ENCODE results near the gene LRRC27.

The LRRC27 gene

DNA sequence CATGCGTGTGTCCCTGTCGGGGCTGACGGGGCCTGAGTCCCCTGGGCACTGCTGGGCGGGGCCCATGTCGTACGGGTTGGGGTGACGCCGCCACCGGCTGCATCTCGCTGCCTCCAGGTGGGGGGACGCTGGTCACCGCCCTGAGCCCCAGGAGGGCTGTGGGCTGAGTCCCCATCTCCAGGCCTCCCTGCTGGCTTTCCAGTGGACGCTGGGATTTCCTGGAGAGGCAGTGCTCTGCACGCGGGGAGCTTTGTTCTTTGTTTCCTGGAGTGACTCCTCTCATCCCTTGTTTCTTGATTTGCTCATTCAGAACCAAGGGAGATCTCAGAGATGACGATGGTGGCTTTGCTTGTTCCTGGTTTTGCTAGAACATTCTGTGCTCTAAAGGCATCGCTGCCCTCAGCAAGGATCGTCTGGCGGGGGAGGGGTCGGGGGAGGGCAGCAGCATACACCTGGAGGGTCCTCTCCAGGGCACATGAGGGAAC lies 86.0 kb downstream of the LRRC27 start:
- Histone ChIP-seq H3K36me3 (ENCODE audit: control insufficient read depth in 4 of 4, insufficient read depth in 4 of 4, low read length in 3 of 4) (peaks cover 0 to 48% (median 15%) of the 10 kb centered on the region in 4 experiments), H3K9me3 (ENCODE audit: control extremely low read depth in 1 of 5, control insufficient read depth in 4 of 5, insufficient read depth in 2 of 5, low read depth in 1 of 5, low read length in 4 of 5) (no peaks in the 10 kb centered on the region), H3K27ac (ENCODE audit: insufficient read depth in 1 of 2, low read depth in 1 of 2, low read length in 2 of 2, poor library complexity in 1 of 2, severe bottlenecking in 2 of 2) (no peak overlapping the region), H3K27me3 (replicated peaks in 2 of 5; ENCODE audit: control insufficient read depth in 4 of 5, insufficient read depth in 5 of 5, low read length in 4 of 5) (no peaks in the 10 kb centered on the region), H3K4me1 (ENCODE audit: control extremely low read depth in 1 of 4, control insufficient read depth in 4 of 4, insufficient read depth in 4 of 4, low read length in 3 of 4) (peaks cover 4 to 66% (median 60%) of the 10 kb centered on the region in 4 experiments), H3K4me3 (ENCODE audit: control insufficient read depth in 1 of 7, extremely low read depth in 1 of 7, insufficient read depth in 4 of 7, low read depth in 2 of 7, low read length in 6 of 7) (no peak overlapping the region)
- POLR2A ChIA-PET = no interaction called here
- no peak for DNase-seq
- 87% methylated on average over 18 of the region's 20 CpGs for WGBS (ENCODE audit: insufficient coverage)
- CTCF ChIA-PET = interaction anchor here (8.2 kb wide), 1 partner anchor 8 kb away, joined by 86 read pairs; no protein-coding TSS in a partner anchor

DNA sequence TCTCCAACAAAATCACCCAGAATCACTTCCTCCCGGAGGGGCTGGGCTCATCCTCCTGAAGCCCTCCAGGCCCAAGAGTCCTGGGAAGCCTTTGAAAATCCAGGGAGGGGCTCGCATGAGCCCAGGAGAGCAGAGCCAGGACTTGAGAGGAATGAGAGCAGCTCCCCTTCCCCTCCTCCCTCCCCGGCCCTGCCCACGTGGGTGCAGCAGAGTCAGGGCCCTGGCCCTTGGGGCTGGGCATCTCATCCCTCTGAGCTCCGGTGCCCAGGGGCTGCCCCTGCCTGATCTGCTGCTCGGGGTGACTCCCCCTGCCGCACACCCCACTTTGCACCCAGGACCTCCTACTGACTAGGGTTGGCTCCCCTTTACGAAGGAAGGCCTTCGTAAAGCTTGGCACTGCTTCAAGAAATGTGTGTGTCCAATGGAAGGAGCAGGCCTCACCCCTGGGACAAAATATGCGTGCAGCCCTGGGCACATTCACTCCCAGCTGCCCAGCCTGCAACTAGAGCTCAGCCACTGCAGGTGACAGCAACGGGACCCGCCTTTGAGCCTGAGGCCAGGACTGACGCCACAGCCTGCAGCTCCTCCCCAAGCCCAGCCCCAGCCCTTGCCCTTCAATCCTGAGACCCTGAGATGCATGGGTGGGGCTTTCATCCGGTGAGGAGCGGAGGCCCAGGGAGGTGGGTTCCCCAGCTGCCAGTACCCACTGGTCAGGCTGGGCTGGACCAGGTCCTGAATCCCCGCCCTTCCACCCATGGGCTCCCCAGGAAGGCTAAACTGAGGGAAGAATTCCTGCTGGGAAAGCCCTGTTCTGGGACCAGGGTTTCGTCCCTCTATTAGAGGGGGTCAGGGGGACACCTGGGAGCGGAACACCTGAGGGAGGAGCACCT lies 86.8 kb downstream of the LRRC27 start:
- Histone ChIP-seq H3K27ac (ENCODE audit: insufficient read depth in 1 of 2, low read depth in 1 of 2, low read length in 2 of 2, poor library complexity in 1 of 2, severe bottlenecking in 2 of 2) (peak overlapping the region in 1 of 2 experiments; percentile 7), H3K27me3 (replicated peaks in 2 of 5; ENCODE audit: control insufficient read depth in 4 of 5, insufficient read depth in 5 of 5, low read length in 4 of 5) (no peaks in the 10 kb centered on the region), H3K36me3 (ENCODE audit: control insufficient read depth in 4 of 4, insufficient read depth in 4 of 4, low read length in 3 of 4) (peaks cover 0 to 43% (median 15%) of the 10 kb centered on the region in 4 experiments), H3K4me3 (ENCODE audit: control insufficient read depth in 1 of 7, extremely low read depth in 1 of 7, insufficient read depth in 4 of 7, low read depth in 2 of 7, low read length in 6 of 7) (no peak overlapping the region), H3K9me3 (ENCODE audit: control extremely low read depth in 1 of 5, control insufficient read depth in 4 of 5, insufficient read depth in 2 of 5, low read depth in 1 of 5, low read length in 4 of 5) (no peaks in the 10 kb centered on the region), H3K4me1 (ENCODE audit: control extremely low read depth in 1 of 4, control insufficient read depth in 4 of 4, insufficient read depth in 4 of 4, low read length in 3 of 4) (peaks cover 4 to 67% (median 65%) of the 10 kb centered on the region in 4 experiments)
- peak in 2 of 3 donors; percentile 26 to 46 for DNase-seq
- 41% methylated on average over 12 of the region's 18 CpGs for WGBS (ENCODE audit: insufficient coverage)
- POLR2A ChIA-PET = no interaction called here
- CTCF ChIA-PET = interaction anchor here (2.3 to 8.2 kb wide), 2 partner anchors 9 to 26 kb away, joined by 7 to 86 read pairs; no protein-coding TSS in a partner anchor

DNA sequence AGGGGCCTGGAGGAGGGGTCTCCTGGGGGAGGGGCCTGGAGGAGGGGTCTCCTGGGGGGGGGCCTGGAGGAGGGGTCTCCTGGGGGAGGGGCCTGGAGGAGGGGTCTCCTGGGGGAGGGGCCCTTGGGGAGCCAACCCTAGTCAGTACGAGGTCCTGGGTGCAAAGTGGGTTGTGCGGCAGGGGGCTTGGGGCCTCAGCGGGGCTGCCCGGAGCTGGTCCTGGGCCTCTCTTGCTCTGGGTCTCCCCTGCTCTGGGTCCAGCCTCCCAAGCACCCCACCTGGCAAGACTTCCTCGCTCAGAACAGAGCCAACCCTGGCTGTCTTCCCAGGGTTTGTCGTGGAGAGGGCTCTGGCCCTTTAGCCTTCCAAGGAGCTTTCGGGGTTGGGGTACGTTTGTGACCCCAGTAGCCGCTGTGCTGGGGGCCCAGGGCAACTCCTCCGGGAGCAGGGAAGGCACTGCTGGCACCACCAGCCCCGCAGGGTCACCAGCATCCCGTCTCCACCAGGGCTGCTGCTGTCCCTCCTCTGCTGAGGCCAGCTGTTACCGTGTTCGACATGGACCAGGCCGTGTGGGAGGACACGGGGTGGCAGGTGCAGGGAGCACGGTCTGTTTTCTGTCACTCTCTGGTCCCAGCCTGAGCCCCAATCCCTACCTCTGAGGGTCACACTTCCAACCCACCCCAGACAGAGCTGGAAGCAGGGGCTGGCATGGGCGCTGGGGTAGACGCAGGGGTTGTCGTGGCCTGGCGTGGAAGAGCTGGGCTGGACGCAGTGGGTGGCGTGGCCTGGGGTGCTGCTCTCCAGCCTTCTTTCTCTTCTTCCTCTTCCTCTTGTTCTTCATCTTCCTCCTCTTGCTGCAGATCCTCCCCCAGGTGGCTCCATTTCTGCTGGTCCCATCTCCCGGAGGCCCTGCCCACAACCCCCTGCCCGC lies 87.8 kb downstream of the LRRC27 start:
- Histone ChIP-seq H3K27ac (ENCODE audit: insufficient read depth in 1 of 2, low read depth in 1 of 2, low read length in 2 of 2, poor library complexity in 1 of 2, severe bottlenecking in 2 of 2) (peak overlapping the region; percentile 3 to 79), H3K27me3 (replicated peaks in 2 of 5; ENCODE audit: control insufficient read depth in 4 of 5, insufficient read depth in 5 of 5, low read length in 4 of 5) (no peaks in the 10 kb centered on the region), H3K4me3 (ENCODE audit: control insufficient read depth in 1 of 7, extremely low read depth in 1 of 7, insufficient read depth in 4 of 7, low read depth in 2 of 7, low read length in 6 of 7) (peak overlapping the region in 4 of 7 experiments; percentile 15 to 20 (median 20)), H3K4me1 (ENCODE audit: control extremely low read depth in 1 of 4, control insufficient read depth in 4 of 4, insufficient read depth in 4 of 4, low read length in 3 of 4) (peaks cover 4 to 76% (median 68%) of the 10 kb centered on the region in 4 experiments), H3K36me3 (ENCODE audit: control insufficient read depth in 4 of 4, insufficient read depth in 4 of 4, low read length in 3 of 4) (peaks cover 0 to 33% (median 12%) of the 10 kb centered on the region in 4 experiments), H3K9me3 (ENCODE audit: control extremely low read depth in 1 of 5, control insufficient read depth in 4 of 5, insufficient read depth in 2 of 5, low read depth in 1 of 5, low read length in 4 of 5) (no peaks in the 10 kb centered on the region)
- POLR2A ChIA-PET = interaction anchor here (1.6 kb wide), 1 partner anchor 12 kb away, joined by 6 read pairs; no protein-coding TSS in a partner anchor
- CTCF ChIA-PET = interaction anchor here (0.7 to 8.2 kb wide), 6 partner anchors 10 to 25 kb away, joined by 4 to 86 read pairs (median 20); no protein-coding TSS in a partner anchor
- WGBS (ENCODE audit: insufficient coverage) = 88% methylated on average over 21 of the region's 25 CpGs
- DNase-seq = peak in 1 of 3 donors; percentile 28

DNA sequence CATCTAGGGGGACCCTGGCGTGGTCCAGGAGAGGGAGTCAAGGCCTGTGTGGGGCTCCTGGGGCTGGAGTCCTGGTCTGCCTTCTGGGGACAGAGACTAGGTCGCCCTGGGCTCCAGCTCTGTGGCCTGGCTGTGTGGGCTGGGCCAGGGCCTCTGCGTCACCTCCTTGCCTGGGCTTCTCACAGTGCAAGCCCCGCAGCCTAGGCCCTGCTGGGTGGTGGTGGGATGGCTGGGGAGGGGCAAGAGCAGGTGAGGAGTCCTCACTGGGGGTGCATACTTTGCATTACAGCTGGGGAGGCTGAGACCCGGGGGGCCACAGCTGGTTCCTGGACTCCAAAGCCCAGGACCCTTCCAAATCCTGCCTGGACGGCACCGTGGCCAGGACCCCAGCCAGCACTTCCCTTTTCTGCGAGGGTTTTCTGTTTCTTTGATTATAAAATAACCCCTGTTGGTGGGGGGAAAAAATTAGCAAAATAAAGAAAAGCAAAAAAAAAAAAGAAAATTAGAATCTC lies 88.5 kb downstream of the LRRC27 start:
- Histone ChIP-seq H3K27me3 (replicated peaks in 2 of 5; ENCODE audit: control insufficient read depth in 4 of 5, insufficient read depth in 5 of 5, low read length in 4 of 5) (no peaks in the 10 kb centered on the region), H3K36me3 (ENCODE audit: control insufficient read depth in 4 of 4, insufficient read depth in 4 of 4, low read length in 3 of 4) (peaks cover 0 to 26% (median 9%) of the 10 kb centered on the region in 4 experiments), H3K9me3 (ENCODE audit: control extremely low read depth in 1 of 5, control insufficient read depth in 4 of 5, insufficient read depth in 2 of 5, low read depth in 1 of 5, low read length in 4 of 5) (no peaks in the 10 kb centered on the region), H3K27ac (ENCODE audit: insufficient read depth in 1 of 2, low read depth in 1 of 2, low read length in 2 of 2, poor library complexity in 1 of 2, severe bottlenecking in 2 of 2) (peak overlapping the region in 1 of 2 experiments; percentile 79), H3K4me3 (ENCODE audit: control insufficient read depth in 1 of 7, extremely low read depth in 1 of 7, insufficient read depth in 4 of 7, low read depth in 2 of 7, low read length in 6 of 7) (peak overlapping the region in 4 of 7 experiments; percentile 15 to 45 (median 20)), H3K4me1 (ENCODE audit: control extremely low read depth in 1 of 4, control insufficient read depth in 4 of 4, insufficient read depth in 4 of 4, low read length in 3 of 4) (peaks cover 4 to 76% (median 68%) of the 10 kb centered on the region in 4 experiments)
- WGBS (ENCODE audit: insufficient coverage) = 44% methylated on average over 4 of the region's 8 CpGs
- CTCF ChIA-PET = interaction anchor here (1.9 to 8.2 kb wide), 5 partner anchors 11 to 24 kb away, joined by 5 to 86 read pairs (median 33); no protein-coding TSS in a partner anchor
- DNase-seq = peak in 2 of 3 donors; percentile 67 to 72
- POLR2A ChIA-PET = interaction anchor here (0.6 to 2.6 kb wide), 5 partner anchors 8 to 23 kb away, joined by 3 to 15 read pairs (median 6); partner anchors contain the start of gene PWWP2B

DNA sequence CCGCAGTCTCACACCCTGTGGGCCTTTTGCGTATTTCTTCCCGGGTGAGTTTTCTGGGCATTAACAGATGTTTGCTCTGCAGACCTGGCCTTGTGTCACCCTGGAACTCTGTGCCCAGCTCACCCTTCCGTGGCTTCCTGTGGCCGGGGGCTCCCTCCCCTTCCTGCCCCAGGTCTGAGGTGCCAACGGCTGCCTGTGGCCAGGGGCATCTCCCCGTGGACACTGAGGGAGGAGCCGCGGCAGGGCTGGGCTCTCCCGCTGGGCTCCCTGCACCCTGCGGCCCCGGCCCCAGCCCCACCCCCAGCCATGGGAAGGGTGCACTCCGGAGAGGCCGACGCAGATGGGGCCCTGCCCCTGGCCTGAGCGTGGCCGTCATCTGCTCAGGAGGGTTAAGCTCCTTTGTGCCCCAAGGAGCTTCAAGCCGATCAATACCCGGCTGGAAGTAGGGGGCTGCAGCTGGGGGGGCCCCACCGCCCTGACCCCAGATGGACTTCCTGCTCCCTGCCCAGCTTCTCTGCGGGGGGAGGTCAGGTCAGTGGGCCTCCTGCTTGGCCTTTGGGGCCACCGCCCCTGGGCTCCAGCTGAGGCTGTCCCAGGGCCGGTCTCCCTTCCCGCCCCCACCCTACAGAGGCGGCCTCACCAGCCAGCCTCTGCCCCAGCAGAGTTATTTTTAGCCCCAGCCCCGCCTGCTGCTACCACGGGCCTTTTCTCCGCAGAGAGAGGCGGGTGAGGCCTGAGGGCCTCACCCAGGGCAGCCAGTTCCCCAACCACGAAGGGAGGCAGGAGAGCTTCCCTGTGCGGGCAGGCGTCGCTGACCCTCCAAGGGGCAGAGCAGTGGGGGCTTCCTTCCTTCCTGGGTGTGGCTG lies 89.2 kb downstream of the LRRC27 start:
- ChIA-PET CTCF (interaction anchor here (0.8 to 8.2 kb wide), 9 partner anchors 11 to 121 kb away, joined by 3 to 86 read pairs (median 8); no protein-coding TSS in a partner anchor), POLR2A (interaction anchor here (0.6 to 2.6 kb wide), 7 partner anchors 9 to 32 kb away, joined by 3 to 15 read pairs (median 6); partner anchors contain the start of gene PWWP2B)
- Histone ChIP-seq H3K27me3 (replicated peaks in 2 of 5; ENCODE audit: control insufficient read depth in 4 of 5, insufficient read depth in 5 of 5, low read length in 4 of 5) (no peaks in the 10 kb centered on the region), H3K4me1 (ENCODE audit: control extremely low read depth in 1 of 4, control insufficient read depth in 4 of 4, insufficient read depth in 4 of 4, low read length in 3 of 4) (peaks cover 4 to 76% (median 68%) of the 10 kb centered on the region in 4 experiments), H3K9me3 (ENCODE audit: control extremely low read depth in 1 of 5, control insufficient read depth in 4 of 5, insufficient read depth in 2 of 5, low read depth in 1 of 5, low read length in 4 of 5) (no peaks in the 10 kb centered on the region), H3K27ac (ENCODE audit: insufficient read depth in 1 of 2, low read depth in 1 of 2, low read length in 2 of 2, poor library complexity in 1 of 2, severe bottlenecking in 2 of 2) (peak overlapping the region; percentile 33 to 79), H3K4me3 (ENCODE audit: control insufficient read depth in 1 of 7, extremely low read depth in 1 of 7, insufficient read depth in 4 of 7, low read depth in 2 of 7, low read length in 6 of 7) (peak overlapping the region in 4 of 7 experiments; percentile 40 to 60 (median 50)), H3K36me3 (ENCODE audit: control insufficient read depth in 4 of 4, insufficient read depth in 4 of 4, low read length in 3 of 4) (peaks cover 0 to 21% (median 8%) of the 10 kb centered on the region in 4 experiments)
- WGBS (ENCODE audit: insufficient coverage) = 2% methylated on average over 27 of the region's 33 CpGs
- peak; percentile 41 to 83 (median 74) for DNase-seq
